Endometrium (tissue), 2 donors: Measurements from ENCODE around the gene XRCC5.

Source experiments
- FAIRE-seq: peaks from 2 replicates; lab custom pipeline; 2012; peaks lifted over from hg19 to GRCh38; lab: Jason Lieb, UNC
- donor health status: control.
- donor health status: control.

XRCC5 gene

DNA sequence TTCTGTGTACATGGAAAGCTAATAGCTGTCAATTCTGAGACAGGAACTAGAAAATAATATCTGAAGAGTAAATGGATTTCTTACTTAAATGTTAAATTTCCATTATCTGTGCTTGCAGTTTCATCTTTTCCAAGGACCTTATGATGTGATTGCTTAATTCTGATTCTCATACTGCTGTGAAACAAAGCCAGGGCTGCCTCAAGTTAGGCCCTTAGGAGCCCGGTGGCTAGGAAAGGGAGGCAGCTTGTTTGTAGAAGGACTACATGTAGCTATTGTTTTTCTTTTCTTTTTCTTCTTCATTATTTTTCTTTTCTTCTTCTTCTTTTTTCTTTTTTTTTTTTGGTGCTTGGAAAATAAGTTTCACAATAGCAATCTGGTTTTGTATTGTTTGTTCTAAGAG lies 50.5 kb downstream of the XRCC5 start:
- FAIRE-seq: no peak

DNA sequence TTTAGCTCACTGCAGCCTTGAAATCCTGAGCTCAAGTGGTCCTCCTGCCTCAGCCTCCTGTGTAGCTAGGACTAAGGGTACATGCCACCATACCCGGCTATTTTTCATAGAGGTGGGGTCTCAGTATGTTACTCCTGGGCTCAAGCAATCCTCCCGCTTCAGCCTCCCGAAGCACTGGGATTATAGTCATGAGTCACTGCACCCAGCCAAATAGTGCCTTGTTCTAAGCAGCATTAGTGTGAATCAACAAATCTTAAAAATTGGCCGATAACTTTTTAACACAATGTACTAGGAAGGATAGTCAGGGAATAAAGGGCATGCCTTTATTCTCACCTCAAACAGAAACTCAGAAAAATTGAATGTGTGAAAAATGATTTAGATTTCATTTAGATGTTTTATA lies 51.6 kb downstream of the XRCC5 start:
- no peak for FAIRE-seq

DNA sequence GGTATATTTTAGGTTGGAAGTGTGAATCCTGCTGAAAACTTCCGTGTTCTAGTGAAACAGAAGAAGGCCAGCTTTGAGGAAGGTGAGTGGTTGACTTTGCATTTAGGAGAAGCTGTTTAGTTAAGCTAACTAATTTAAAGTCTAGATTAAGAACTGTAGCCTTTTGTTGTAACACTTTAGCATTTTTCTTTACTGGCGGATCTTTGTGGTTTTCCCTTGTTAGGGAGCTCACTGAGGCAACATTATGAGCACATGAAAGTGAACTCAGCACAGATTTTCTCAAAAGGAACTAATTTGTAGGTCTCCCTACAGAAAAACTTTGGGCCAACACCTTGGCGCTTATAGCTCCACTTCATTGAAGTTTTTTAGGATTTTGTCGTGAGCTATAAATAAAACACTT lies 52.8 kb downstream of the XRCC5 start:
- no peak for FAIRE-seq

DNA sequence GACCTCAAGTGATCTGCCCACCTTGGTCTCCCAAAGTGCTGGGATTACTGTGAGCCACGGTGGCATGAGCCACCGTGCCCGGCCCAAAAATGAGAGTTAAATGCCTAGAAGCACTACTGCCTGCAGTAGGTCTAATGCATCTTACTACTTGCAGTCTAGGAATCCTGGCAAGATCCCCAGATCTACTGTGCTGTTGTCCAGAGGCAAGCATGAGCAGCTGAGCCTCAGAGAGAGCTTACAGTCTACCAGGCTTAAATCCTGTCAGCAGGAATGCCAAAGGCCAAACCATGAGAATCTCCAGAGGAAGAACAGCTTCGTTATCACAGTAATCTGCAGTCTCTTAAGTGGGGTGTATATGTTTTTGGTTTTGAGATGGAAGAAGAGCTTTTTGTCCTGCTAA lies 54.4 kb downstream of the XRCC5 start:
- FAIRE-seq: no peak

DNA sequence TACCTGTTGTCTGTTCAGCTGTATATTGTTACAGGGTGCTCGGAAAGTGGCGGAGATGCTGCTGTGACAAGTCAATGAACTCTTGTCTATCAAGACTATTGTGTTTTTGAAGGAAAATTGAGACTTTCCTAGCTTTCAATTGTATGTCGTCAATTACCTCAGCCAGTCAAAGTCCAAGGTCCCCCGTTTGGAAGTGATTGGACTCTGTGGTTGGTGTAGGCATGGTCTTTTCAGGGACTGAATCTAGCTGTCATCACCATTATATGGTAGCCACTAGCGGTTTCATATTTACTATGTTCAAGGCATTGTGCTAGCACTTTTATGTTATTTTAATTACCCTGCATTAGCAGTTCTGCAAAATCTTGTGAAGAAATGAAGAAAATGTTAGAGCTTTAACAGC lies 54.9 kb downstream of the XRCC5 start:
- FAIRE-seq: no peak

DNA sequence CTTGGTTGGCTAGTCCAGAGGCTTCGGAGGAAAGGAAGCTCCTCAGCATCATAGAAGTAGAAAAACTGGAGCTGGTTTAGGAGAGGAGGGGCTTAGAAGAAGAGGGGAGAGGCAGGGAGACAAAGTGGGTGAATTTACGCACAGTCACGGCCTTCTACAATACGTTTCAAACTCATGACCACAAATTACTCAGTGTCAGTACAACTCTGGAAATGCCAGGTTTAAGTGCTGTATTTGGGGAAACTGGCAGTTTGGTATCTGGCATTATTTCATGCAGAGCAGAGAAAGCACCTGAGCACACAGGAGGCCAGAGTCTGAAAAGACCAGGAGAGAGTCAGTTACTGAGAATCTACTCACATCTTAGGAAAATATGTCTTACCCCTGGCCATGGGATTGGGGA lies 55.4 kb downstream of the XRCC5 start:
- FAIRE-seq: no peak

DNA sequence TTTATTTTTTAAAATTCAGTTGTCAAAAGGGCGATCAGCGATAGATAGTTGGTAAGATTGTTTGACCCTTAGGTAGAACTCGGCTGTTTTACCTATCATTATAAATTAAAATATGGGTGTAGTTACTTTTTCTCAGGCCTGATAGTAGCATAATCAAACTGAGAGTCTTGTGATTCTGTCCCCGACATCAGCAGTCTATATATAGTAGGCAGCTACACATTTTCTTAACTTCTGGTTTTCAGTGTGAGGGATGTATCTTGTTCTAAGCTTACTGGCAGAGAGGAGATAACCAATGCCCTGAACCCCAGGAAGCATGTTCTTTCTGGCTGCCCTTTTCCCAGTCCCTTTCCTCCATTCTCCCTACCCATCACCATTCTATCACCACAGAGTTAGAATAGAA lies 56.6 kb downstream of the XRCC5 start:
- FAIRE-seq: no peak

DNA sequence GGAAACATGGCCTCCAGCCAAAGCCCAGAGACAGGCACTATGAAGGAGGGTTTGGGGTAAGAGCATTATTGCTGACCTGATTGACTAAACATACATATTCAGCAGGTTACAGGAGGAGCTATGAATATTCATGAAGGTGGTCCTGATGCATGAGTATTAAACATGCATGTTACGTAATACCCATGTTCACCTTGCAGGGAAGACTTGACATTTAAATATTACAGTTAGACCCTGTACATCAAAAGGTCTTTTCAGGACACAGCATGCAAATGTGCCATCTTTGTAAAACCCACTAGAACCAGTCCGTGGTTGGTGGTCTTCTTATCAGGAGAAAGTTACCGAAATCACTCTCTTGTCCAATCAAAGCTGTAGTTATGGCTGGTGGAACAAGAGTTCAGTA lies 59.9 kb downstream of the XRCC5 start:
- no peak for FAIRE-seq

DNA sequence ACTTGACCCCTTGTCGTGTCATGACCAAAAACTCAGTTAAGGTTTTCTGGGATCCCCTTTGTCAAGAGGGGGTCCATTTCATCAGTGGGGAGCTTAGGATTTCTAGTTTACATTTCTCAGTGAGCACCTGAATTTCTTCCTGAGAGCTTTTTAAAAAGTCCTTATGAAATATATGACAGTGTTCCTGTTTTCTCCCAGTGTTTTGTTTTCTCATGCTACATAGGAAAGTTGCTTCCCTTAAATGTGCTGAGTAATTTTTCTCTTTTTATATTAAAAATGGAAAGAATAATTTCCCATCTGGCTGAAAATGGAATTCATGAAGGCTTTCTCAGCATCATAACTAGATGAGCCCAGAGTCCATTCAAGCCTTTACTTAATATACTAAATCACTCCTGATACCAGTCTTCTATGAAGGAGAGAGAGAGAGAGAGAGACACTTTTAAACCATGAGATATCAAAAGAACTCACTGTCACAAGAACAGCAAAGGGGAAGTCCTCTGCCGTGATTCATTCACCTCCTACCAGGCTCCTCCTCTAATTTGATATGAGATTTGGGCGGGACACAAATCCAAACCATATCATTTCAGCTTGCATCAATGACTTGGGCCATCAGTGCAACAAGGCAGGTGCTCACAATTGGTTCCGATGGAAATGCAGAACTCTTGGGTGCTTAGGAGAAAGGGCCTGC lies 61.1 kb downstream of the XRCC5 start:
- FAIRE-seq: no peak

DNA sequence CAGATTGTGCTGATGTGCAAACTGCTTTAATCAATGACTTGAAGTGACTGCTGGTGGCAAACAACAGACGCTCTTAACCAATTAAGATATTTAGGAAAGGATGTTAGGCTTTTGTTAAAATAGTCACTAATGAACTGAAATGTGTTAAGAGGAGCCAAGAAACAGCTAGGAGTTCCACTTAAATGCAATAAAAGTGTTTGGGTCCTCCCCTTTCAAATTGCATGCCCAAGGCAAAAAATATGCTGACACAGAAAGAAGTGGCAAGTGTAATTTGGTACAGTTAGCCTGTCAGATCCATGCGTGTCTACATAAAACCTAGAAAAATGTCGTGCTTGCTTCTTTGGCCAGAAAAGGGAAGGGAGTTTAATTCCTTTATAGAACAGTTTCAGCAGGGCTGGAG lies 61.9 kb downstream of the XRCC5 start:
- FAIRE-seq: no peak

DNA sequence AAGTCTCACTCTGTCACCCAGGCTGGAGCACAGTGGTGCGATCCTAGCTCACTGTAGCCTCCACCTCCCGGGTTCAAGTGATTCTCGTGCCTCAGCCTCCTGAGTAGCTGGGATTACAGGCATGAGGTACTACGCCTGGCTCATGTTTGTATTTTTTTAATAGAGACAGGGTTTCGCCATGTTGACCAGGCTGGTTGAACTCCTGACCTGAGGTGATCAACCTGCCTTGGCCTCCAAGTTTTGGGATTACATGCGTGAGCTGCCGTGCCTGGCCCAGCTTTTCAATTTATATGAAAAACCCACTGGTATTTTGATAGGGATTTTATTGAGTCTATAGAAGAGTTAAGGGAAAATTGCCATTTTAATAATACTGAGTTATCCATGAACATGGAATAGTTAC lies 63.3 kb downstream of the XRCC5 start:
- no peak for FAIRE-seq

DNA sequence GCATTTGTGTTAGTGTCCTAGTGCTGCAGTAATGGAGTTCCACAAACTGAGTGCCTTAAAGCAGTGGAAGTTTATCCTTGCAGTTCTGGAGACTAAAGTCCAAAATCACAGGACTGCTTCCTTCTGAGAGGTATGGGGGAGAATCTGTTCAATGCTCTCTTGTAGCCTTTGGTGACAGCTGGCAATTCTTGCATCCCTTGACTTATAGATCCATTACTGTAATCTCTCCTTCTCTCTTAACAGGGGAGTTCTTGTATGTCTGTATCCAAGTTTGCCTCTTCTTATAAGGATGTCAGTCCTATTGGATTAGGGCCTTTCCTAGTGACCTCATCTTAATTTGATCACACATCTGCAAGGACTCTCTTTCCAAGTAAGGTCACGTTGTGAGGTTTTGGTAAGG lies 69.9 kb downstream of the XRCC5 start:
- FAIRE-seq: no peak

DNA sequence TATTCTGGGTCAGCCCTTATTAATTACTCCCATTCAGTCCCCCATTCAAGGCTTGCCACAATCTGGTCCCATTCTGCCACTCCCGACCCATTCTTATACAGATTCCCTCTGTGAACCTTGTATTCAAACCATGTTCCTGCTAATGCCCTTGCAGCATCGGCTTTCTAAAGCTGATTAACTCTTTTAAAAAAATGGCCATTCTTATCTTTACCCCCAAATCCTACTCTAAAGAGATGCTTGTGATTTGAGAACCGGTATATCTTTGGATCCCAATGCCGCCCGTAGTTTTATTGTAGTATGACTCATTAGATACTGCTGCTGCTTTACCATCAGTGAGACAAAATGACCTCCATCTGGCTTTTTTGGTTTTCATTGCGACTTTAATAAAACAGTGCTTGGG lies 72.2 kb downstream of the XRCC5 start:
- FAIRE-seq: no peak

DNA sequence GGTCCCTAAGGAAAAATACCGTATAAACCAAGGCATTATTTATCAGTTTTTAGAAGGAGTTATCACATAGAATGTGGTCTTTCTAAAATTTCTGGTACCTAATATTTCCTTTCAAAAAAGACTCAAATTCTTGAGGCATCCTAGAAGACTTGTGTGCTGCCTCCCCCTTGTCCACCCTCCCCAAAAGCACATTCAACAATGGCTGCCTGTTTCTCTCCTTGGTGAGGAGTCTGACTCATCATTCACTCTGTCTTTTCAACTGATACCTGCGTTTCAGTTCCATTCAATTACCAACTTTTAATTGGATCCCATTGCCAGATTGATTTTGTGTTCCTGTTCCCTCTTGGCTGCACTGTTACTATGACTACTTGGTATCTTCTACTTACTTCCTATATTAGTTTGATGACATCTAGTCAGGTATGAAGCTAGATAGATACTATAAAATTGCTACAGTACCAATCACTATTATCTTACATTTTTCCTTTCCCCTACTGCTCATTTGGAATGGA lies 72.9 kb downstream of the XRCC5 start:
- FAIRE-seq: no peak

DNA sequence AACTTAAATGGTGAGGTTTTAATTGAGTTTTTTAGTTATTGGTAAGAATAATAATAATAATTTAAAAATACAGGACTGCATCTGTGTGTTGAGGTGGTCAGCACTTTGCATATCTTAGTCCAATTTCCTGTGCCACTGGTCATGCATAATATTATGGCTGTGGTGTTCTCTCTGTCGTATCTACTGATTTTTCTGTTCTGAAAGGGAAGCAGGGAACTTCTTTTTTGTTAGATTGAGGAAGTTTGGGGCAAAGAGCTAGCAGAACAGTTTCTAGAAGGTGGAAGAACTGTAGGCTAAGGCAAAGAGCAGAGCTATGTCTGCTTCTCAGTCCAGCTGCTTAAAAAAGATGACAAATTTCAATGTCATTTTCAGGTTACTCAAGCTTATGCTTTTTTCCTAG lies 74.3 kb downstream of the XRCC5 start:
- no peak for FAIRE-seq

DNA sequence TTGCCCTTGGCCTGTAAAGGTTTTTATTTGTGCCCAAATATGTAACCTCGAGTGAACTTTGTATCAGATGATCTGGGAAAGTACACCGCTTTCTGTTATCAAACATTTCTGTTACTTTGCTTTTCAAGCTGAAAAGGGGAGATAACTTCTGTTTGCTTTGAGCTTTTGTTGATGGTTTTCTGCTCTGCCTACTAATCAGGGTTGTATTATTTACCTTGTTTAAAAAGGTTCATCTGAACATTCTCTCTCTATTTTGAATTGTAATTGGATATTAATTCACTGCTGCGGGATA lies 79.4 kb downstream of the XRCC5 start:
- FAIRE-seq: no peak

DNA sequence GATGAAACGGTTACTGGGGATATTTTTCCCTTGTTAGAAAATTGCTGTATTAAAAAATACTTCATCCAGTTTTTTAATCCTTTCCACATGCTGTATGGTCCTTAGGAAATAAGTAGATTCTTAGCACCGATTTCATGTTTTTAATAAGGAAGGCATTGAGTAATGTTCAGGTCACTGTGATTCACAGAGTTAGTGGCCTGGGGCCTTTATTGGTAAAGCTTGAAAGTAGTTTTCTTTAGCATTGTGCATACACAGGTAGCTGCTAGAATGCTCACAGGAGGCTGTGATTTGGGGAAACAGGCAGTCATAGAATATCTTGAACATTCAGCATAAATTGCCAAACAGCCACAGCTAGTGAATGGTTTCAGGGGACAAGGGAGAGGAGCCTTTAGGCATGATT lies 79.8 kb downstream of the XRCC5 start:
- FAIRE-seq: no peak

DNA sequence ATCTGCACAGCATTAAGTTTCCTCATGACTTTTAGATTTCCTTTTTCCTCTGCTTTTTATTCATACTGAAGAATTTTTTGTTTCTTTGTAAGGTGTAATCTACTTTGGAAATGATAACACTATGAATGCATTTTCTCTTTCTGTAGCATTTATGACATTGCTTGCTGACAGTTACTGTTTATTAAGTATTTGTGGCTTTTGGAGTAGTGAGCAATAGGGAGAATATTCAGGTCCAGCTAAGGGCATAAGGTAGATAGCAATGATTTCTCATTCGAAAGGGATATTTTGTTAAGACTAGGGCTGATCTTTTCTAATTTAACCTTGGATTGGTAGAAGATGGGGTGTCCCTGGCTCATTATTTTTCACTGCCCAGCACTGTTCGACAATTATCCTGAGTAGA lies 80.3 kb downstream of the XRCC5 start:
- FAIRE-seq: no peak

DNA sequence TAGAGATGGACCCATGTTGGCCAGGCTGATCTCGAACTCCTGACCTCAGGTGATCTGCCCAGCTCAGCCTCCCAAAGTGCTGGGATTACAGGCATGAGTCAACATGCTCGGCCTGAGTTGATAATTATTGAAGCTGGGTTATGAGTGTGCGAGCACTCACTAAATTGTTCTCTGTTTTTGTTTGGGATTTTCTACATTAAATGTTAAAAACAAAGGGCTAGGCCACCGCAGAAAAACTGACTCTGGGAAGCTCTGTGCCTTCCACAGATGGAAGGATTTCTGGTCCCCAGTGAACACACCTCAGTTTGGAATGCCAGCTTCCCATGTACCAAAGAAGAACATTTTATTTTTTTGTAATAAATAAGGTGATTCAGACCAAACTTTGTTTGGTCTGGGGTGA lies 83.0 kb downstream of the XRCC5 start:
- no peak for FAIRE-seq

DNA sequence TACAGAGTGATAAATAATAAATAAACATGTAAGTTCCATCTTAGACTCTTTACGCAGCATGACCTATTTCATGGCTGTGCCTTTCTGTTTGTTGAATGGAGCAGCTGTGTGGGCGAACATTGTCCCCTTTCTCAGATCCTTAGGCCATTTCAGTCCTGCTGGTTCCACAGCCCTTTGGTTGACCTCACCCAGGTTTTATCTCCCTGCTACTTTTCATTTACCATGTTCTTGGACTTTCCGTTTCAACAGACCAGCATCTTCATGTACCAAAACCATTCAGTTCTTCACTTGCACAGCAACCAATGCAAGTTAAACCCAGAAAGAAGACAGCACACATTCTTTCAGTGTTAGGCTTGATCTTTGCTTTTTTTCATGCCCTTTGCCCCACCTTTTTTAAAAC lies 83.8 kb downstream of the XRCC5 start:
- no peak for FAIRE-seq

DNA sequence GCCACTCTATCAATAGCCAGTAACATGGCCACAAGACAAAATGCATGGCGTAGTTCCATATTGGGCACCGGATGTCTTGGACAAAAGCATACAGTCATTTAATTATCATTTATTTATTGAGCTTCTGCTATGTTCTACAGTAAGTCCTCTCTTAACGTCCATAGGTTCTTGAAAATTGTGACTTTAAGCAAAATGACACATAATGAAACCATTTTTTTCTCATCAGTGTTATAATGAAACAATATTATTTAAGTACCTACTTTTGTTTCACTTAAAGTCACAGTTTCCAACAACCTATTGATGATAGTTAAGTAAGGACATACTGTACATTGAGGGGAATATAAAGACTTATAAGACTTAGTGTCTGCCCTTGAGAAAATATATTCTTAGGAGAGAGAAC lies 84.9 kb downstream of the XRCC5 start:
- no peak for FAIRE-seq

DNA sequence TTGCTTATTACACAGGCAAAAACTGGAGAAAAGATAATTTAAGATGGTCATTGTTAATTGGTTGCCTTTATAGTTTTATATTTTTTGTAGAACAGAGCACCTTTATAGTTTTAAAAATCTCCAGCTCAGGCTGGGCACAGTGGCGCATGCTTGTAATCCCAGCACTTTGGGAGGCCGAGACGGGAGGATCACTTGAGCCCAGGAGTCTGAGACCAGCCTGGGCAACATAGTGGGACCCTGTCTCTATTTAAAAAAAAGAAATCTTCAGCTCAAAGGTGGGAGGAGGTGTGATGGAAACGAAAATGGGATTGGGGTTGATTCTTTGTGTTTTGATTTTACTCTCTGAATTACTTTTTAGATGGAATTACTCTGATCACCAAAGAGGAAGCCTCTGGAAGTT lies 85.4 kb downstream of the XRCC5 start:
- FAIRE-seq: no peak

DNA sequence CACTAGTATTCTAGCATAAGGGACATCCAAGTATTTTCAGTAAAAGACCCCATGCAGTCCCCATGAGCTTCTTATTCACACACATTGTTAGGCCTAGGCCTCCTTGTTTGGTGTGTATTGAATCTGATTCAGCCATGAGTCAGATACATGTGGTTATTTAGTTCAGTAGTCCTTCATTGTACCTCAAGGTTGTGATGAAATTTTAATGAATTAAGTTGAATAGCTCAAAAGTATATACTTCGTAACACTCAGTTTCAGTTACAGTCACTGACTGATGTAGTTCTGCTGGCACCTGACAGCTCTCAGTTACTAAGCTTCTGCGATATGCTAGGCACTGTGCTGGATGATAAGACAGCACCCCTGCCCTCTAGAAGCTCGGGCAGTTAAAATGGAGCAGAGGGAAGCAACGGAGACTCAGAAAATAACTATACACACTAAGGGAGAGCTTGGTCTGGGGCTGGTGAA lies 86.4 kb downstream of the XRCC5 start:
- FAIRE-seq: no peak

DNA sequence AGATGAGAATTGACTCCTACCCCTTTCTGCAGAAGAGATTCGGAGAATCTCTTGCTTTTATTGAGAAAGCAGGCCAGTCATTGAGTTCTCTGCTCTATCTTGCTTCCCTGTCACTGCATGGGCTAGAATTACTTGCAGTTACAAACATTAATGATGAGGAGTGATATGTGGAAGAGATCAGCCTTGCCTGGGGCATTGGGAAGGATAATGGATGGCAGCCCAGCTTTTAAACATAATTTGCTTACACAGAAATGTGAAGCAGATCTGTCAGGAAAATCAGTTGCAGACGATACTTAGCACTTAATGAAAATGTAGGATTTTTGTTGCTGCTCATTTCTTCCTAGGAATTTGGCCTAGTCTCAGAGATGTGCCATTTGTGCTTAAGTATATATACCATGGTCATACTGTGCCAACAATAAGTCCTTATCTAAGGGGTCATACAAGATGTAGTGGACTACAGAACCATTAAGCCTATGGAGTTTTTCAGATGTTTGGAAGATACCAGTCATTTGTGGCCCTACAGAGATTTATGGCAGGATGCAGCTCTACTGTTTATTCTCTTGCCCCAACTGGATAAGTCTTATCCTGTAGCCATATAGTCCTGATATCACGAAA lies 92.7 kb downstream of the XRCC5 start:
- FAIRE-seq: no peak
